Aorta (tissue), 5 donors: Measurements from ENCODE around the gene SLC2A3. TPM values are rescaled to one million over a fixed set of nuclear protein-coding genes. Genes with fewer than 3 reads are reported as not detected.
"Not testable (repeated sequence)": the region's sequence is repeated elsewhere in the genome, so short reads cannot be mapped to it uniquely, and the experiment has no call there.

Experiments used
- ATAC-seq: fragments of 200-7000 bp; cut with Tn5 transposase; one replicate; pipeline ENCODE4 v1.9.1; 2022; ENCODE audit warnings: moderate library complexity; ENCODE audit not compliant: low FRiP score
- DNase-seq, 2 donors: peaks; one replicate each; pipeline ENCODE4 v3.0.0-alpha.2; 2020
- H3K27ac ChIP-seq, 2 donors: one replicate each; pipeline ENCODE4 v1.5.1; 2013; ENCODE audit warnings: low read length in 2 of 2, mild to moderate bottlenecking in 2 of 2, moderate library complexity in 2 of 2, control low read depth in 1 of 2, inconsistent platforms in 1 of 2, low read depth in 1 of 2
- H3K27me3 ChIP-seq, 2 donors: one replicate each; pipeline ENCODE4 v1.6.1; 2013; ENCODE audit warnings: control low read depth in 1 of 2, low read length in 1 of 2, mild to moderate bottlenecking in 1 of 2, moderate library complexity in 1 of 2; ENCODE audit not compliant: insufficient read depth in 2 of 2, control insufficient read depth in 1 of 2
- H3K36me3 ChIP-seq, 2 donors: one replicate each; pipeline ENCODE4 v1.6.1; 2013; ENCODE audit warnings: control low read depth in 1 of 2, low read length in 1 of 2, mild to moderate bottlenecking in 1 of 2; ENCODE audit not compliant: insufficient read depth in 2 of 2, control insufficient read depth in 1 of 2
- H3K4me1 ChIP-seq, 2 donors: one replicate each; pipeline ENCODE4 v1.6.1; 2013; ENCODE audit warnings: low read length in 2 of 2, control low read depth in 1 of 2, mild to moderate bottlenecking in 1 of 2, moderate library complexity in 1 of 2; ENCODE audit not compliant: insufficient read depth in 2 of 2, control insufficient read depth in 1 of 2
- H3K4me3 ChIP-seq, 2 donors: one replicate each; pipeline ENCODE4 v1.5.1; 2013; ENCODE audit warnings: low read length in 2 of 2, control low read depth in 1 of 2, mild to moderate bottlenecking in 1 of 2
- H3K9me3 ChIP-seq: one replicate; pipeline ENCODE4 v1.6.1; 2013; ENCODE audit warnings: mild to moderate bottlenecking, low read length; ENCODE audit not compliant: control insufficient read depth
- WGBS, 2 donors: extraction: QIAGEN DNeasy Blood & Tissue Kit; methylation state at CpG; one replicate each; pipeline ENCODE4 v1.1.7; 2013; 5-methylcytosine and 5-hydroxymethylcytosine counted together
- intact Hi-C, 2 donors: fragments of 100-400 bp; cut with DNase I; formaldehyde crosslinking; loops; one replicate each; pipeline versions ENCODE4 v1.14.2 to v1.15.0; 2022
- polyA plus RNA-seq, 2 donors: library from polyadenylated mRNA; stranded (reverse); fragments of 200-250 nt; gene quantifications; one replicate each; pipeline ENCODE4 v1.2.3, GENCODE V29; 2013
- total RNA-seq, 2 donors: library from RNA; stranded (reverse); fragmentation: NEBNext Ultra II Directional; extraction: Animal tissue kit (Norgen Biotek cat#: 25700); gene quantifications; one replicate each; pipeline ENCODE4 v1.2.1, GENCODE V29; 2021
- donor health status: healthy with polysubstance abuse.
- donor health status: Bipolar disorder and iron deficiency.
- donor health status: DM: no; HTN: no; CAD: no.
- donor health status: DM: no; HTN: no; CAD: no.
- donor health status: DM: yes; HTN: yes; CAD: no.

SLC2A3 gene
- total and polyA plus RNA-seq, 4 donors: 6.0 to 178 (median 74.8) TPM

DNA sequence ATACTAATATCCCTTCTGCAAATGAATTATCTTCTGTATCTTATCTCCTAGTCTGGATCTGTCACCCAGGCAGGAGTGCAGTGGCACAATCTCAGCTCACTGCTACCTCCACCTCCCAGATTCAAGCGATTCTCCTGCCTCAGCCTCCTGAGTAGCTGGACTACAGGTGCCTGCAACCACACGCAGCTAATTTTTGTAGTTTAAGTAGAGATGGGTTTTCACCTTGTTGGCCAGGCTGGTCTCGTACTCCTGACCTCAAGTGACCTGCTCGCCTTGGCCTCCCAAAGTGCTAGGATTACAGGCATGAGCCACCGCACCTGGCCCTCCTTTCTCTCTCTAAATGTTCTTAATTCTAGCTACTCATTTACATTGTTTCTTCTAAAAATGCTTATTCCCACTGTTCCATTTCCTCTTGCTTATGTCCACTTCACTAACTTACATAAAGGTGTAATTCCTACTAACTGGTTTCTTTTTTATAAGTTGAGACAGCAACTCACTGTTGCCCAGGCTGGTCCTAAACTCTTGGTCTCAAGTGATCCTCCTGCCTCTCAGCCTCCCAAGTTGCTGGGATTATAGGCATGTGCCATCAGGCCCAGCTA lies 9.8 kb downstream of the SLC2A3 start:
- 92 to 93% methylated on average over 5 of the region's 5 CpGs for WGBS, 2 donors
- ATAC-seq, H3K36me3 ChIP-seq, H3K27ac ChIP-seq, intact Hi-C loops, H3K4me3 ChIP-seq, H3K9me3 ChIP-seq, H3K27me3 ChIP-seq, H3K4me1 ChIP-seq: not testable (repeated sequence)
- peak in 1 of 2 donors; percentile 30 for DNase-seq

DNA sequence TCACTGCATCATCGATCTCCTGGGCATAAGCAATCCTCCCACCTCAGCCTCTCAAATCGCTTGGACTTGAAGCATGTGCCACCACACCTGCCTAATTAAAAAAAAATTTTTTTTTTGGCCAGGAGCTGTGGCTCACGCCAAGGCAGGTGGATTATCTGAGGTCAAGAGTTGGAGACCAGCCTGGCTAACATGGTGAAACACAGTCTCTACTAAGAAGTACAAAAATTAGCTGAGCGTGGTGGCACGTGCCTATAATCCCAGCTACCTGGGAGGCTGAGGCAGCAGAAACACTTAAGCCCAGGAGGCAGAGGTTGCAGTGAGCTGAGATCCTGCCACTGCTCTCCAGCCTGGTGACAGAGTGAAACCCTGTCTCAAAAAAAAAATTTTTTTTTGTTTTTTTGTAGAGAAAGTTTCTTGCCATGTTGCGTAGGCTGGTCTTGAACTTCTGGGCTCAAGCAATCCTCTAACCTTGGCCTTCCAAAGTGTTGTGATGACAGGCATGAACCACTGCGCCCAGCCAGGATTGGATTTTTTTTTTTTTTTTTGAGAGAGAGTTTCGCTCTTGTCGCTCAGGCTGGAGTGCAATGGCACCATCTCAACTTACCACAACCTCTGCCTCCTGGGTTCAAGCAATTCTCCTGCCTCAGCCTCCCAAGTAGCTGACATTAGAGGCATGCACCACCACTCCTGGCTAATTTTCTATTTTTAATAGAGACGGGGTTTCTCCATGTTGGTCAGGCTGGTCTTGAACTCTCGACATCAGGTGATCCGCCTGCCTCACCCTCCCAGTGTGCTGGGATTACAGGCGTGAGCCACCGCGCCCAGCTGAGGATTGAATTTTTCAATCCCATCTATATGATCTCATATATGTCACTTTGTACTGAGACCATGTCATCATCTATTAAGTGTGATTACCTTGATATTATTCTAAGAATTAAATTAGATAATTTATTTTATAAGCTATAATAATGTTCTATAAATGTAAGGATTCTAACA lies 12.4 kb downstream of the SLC2A3 start:
- no peak overlapping the region for H3K27ac ChIP-seq
- no peaks in the 10 kb centered on the region for H3K4me1 ChIP-seq
- H3K36me3 ChIP-seq: peaks cover 0 to 4% of the 10 kb centered on the region in 2 donors
- DNase-seq (peak in 1 of 2 donors; percentile 34), ATAC-seq (no peak)
- H3K4me3 ChIP-seq: no peak overlapping the region
- intact Hi-C loops: no loop called here
- H3K27me3 ChIP-seq: no peaks in the 10 kb centered on the region
- 96 to 97% methylated on average over 15 of the region's 15 CpGs for WGBS, 2 donors
- H3K9me3 ChIP-seq: no peaks in the 10 kb centered on the region

DNA sequence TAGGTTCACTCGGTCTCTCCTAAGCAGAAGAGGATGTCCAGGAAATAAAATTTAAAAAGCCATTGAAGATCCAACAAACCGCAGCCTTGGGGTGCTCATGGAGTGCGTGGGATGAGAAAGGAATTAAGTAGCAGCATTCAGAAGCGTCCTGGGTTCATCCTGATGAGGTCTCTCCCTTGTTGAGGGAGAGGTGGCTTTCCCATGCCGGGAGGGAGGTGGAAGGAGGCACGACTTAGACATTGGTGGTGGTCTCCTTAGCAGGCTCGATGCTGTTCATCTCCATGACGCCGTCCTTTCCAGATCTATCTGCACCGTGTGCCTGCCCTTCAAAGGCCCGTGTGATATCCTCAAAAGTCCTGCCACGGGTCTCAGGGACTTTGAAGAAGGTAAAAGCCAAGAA lies 14.8 kb downstream of the SLC2A3 start:
- H3K4me1 ChIP-seq, H3K27ac ChIP-seq, H3K4me3 ChIP-seq, ATAC-seq, intact Hi-C loops, H3K27me3 ChIP-seq, H3K9me3 ChIP-seq, H3K36me3 ChIP-seq: not testable (repeated sequence)
- WGBS, 2 donors: 86 to 87% methylated on average over 11 to 12 of the region's 12 CpGs
- peak in 1 of 2 donors; percentile 40 for DNase-seq

DNA sequence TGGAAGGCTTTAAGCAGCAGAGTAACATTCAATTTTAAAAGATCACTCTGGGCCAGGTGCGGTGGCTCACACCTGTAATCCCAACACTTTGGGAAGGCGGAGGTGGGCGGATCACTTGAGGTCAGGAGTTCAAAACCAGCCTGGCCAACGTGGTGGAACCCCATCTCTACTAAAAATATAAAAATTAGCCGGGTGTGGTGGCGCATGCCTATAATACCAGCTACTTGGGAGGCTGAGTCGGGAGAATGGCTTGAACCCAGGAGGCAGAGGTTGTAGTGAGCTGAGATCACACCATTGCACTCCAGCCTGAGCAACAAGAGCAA lies 17.8 kb downstream of the SLC2A3 start:
- WGBS, 2 donors: 90 to 91% methylated on average over 7 of the region's 7 CpGs
- DNase-seq: peak in 1 of 2 donors; percentile 53
- H3K27me3 ChIP-seq, H3K9me3 ChIP-seq, H3K27ac ChIP-seq, H3K36me3 ChIP-seq, ATAC-seq, H3K4me3 ChIP-seq, H3K4me1 ChIP-seq, intact Hi-C loops: not testable (repeated sequence)

DNA sequence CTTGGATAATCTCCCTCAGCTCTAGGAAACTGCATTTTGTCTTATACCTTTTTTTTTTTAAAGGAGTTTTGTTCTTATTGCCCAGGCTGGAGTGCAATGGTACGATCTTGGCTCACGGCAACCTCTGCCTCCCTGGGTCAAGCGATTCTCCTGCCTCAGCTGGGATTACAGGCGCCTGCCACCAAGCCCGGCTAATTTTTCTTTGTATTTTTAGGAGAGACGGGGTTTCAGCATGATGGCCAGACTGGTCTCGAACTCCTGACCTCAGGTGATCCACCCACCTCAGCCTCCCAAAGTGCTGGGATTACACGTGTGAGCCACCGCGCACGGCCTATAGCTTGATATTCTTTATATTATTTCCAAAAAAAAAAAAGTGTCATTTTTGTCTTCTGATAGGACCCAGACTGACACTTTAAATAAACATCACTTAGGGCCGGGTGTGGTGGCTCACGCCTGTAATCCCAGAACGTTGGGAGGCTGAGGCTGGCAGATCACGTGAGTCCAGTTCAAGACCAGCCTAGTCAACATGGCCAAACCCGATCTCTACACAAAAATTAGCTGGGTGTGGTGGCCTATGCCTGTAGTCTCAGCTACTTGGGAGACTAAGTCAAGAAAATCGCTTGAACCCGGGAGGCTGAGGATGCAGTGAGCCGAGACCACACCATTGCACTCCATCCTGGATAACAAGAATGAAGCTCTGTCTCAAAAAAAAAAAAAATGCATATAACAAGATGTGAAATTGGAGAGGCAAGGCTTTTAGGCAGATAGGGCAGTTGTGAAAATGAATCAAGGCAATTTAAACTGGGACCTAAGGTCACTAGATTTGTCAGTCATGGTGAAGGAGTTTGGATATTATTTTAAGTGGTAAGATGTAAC lies 18.4 kb downstream of the SLC2A3 start:
- intact Hi-C loops: no loop called here
- Histone ChIP-seq H3K9me3 (no peaks in the 10 kb centered on the region), H3K4me3 (no peak overlapping the region), H3K4me1 (no peaks in the 10 kb centered on the region), H3K27me3 (no peaks in the 10 kb centered on the region), H3K27ac (no peak overlapping the region), H3K36me3 (no peaks in the 10 kb centered on the region)
- no peak for ATAC-seq
- peak in 1 of 2 donors; percentile 32 for DNase-seq
- WGBS, 2 donors: 85 to 89% methylated on average over 19 of the region's 19 CpGs

DNA sequence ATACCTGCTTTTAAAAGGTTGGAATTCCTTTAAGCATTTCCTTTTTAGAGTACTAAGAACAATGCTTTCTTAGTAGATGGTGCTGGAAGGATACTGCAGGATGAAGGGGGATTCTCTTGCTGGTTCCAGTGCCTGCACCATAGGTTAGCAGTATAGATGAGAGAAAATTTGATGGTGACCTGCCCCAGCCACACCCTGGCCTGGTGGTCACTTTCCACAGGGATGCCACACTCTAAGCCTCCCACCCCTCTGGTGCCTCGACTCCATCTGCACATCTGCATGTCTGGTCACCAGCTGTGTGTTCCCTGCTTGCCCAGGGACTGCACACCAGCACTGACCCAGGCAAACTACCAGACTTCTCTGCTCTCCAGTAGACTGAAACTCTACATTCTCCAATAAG lies 19.1 kb downstream of the SLC2A3 start:
- intact Hi-C loops: no loop called here
- no peaks in the 10 kb centered on the region for H3K4me1 ChIP-seq
- ATAC-seq: no peak

DNA sequence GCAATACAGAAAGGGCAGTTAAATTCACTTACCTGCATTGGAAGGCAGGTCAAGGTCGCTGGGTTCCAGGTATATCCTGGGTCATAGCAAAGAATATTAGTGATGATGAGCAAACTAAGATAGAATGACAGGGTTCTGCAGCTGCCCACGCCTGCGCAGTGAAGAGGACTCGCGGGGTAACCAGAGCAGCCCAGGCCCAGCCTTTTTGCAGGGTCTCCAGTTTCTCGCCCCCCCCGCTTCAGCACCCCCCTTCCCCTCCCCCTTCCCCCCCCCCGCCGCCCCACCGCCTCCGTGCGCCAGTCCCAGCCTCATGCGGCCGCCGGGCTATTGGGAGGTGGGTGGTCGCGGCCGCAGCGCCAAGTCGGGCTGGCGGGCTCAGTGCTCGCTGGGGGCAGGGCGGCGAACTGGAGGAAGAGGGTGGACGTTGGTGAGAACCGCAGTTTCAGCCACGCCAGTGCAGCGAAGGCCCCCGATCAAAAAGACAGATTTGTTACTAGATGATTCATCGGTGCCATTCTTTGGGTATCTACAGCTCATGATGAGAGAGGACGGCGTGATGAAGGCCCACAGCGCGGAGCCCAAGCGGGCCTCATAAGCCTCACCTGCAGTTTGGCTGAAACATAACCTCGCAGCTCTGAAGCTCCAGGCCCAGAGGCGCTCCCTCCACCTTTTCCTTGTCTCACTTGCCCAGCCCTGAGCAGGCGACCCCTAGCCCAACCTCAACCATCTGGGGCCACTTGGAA lies 20.2 kb downstream of the SLC2A3 start:
- Histone ChIP-seq H3K4me1 (no peaks in the 10 kb centered on the region), H3K27me3 (no peaks in the 10 kb centered on the region), H3K36me3 (no peaks in the 10 kb centered on the region), H3K9me3 (no peaks in the 10 kb centered on the region), H3K27ac (no peak overlapping the region), H3K4me3 (no peak overlapping the region)
- ATAC-seq: peak; percentile 47
- WGBS, 2 donors: 24 to 33% methylated on average over 35 to 37 of the region's 38 CpGs
- peak in 1 of 2 donors; percentile 74 for DNase-seq
- intact Hi-C loops: no loop called here

More for the DNA sequence above, 19.1 kb downstream of the SLC2A3 start:
- no peaks in the 10 kb centered on the region for H3K9me3 ChIP-seq
- no peaks in the 10 kb centered on the region for H3K27me3 ChIP-seq
- peak in 1 of 2 donors; percentile 47 for DNase-seq
- WGBS, 2 donors: 57 to 65% methylated on average over 1 of the region's 1 CpG
- H3K4me3 ChIP-seq: no peak overlapping the region
- H3K27ac ChIP-seq: no peak overlapping the region
- no peaks in the 10 kb centered on the region for H3K36me3 ChIP-seq

DNA sequence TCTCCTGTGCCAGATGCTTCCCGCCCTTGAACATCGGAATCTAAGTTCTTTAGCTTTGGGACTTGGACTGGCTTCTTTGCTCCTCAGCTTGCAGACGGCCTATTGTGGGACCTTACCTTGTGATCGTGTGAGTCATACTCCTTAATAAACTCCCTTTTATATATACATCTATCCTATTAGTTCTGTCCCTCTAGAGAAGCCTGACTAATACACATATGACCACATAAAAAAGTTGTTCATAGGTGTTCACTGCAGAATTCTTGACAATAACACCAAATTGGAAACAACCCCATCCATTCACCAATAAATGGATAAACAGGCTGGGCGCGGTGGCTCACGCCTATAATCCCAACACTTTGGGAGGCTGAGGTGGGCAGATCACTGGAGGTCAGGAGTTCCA lies 25.9 kb downstream of the SLC2A3 start:
- H3K9me3 ChIP-seq, intact Hi-C loops, H3K27ac ChIP-seq, H3K27me3 ChIP-seq, DNase-seq, H3K4me3 ChIP-seq, H3K36me3 ChIP-seq, ATAC-seq, H3K4me1 ChIP-seq: not testable (repeated sequence)
- WGBS, 2 donors: 71 to 77% methylated on average over 7 of the region's 7 CpGs
